ENCODE data around the gene SHB.
"Not testable (repeated sequence)": the region's sequence is repeated elsewhere in the genome, so short reads cannot be mapped to it uniquely, and the experiment has no call there.

The SHB gene

DNA sequence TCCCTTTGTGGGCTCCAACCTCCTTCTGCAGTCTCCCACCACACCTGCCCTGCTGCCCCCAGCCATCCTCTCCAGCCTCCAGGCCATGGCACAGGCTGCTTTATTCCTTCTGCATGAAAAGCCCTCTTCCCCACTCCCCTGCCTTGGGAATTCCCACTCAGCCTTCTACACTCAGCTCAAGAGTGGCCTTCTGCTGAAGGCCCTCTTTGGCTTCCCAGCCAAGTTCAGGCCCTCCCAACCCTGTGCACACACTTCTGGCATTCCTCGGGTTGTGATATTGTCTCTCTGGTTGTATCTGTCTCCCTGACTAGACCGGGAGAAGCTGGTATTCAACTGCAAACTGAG, 5.7 kb downstream of the SHB start:
- DNase-seq (ENCODE audit: low spot score): no peak

- no peak for DNase-seq (ENCODE audit: low spot score)
These were observed 6.3 kb downstream of the SHB start for GRCh38 chr9:38062498-38063362.

DNA sequence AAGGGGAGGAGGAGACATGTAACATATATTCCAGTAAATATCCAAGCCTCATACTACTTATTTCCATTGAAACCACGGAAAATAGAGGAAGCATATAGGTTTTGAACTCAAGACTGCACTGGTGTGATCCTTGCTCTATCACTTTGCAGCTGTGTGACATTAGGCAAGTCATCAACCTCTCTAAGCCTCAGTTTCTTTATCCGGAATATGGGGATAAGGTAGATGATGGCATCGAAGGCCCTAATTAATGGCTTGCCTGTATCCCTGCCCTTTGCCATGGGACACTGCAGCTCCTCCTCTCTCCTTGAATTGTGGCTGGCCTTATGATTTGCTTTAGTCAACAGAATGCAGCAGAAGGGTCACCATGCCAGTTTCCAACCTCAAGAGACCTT, 6.9 kb downstream of the SHB start:
- DNase-seq (ENCODE audit: low spot score): no peak

GRCh38 chr9:38061326-38061977, 7.6 kb downstream of the SHB start:
- DNase-seq (ENCODE audit: low spot score): no peak

- DNase-seq (ENCODE audit: low spot score): no peak
These were observed 8.3 kb downstream of the SHB start for GRCh38 chr9:38060681-38061080.

- no peak for DNase-seq (ENCODE audit: low spot score)
These were observed 9.6 kb downstream of the SHB start for GRCh38 chr9:38059233-38059936.

DNA sequence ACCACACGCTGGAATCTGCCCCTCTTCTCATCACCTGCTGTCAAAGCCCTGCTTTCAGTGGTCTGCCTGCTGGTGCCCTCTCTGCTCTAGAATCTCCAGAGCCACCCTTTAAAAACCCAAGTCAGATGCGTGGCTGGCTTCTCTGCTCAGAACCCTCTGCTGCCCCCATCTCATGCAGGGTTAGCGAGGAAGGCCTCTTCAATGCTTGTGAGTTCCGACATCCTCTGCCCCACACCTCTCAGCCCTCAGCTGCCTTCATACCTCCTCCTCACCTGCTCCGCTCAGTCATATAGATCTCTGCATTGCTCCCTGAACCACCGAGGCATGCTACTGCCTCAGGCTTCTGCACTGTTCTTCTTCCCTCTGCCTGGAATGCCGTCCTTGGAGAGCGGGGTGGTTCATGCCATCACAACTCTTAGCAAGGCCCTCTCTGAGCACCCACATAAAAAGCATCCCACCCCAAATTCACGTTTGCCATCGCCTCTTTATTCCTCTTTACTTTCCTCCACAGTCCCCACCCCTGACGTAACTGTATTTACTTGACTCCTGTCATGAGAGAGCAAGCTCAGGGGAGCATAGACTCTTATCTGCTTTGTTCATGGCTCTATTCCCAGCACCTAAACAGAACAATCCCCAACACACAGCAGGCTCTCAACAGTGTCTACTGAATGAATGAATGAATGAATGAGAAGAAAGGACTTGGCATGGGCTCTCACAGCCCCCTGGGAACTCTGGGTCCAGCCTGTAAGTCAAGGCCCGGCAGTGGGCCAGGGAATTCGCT, 10.4 kb downstream of the SHB start:
- DNase-seq (ENCODE audit: low spot score): no peak

DNA sequence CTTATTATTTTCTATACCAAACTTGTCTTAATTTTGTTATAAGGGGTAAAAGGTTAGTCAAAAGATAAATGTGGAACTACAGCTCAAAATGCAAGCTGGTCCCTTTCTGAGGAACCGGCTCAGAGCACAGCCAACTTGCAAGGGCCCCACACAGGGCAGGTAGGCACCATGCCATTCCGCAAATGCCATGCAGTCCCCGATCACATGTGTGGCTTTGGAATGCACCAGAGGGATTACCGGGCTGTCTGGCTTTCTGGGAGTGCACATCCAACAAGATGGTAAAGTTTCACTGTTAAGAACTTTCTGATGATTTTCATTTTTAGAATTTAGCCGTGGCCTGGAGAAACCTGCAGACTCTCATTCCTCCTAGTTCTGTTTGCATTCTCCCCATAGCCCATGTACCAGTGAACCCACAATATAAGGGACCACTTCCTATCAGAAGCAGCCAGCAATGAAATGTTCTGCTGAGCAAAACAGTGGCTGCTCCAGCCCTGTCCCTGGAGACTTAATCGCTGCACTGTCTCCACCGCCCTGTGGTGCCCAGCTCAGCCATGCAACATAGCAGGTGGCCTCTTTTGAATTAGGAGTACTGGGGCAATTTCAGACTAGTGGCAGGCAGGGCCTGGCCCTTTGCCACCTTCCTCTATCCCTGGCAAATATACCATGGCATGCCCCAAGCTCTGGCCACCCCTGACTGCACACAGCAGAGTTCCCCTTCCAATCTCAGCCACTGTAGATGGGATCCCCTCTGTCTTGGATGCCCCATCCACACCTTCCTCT, 11.4 kb downstream of the SHB start:
- DNase-seq (ENCODE audit: low spot score): no peak

- no peak for DNase-seq (ENCODE audit: low spot score)
These were observed 14.4 kb downstream of the SHB start for GRCh38 chr9:38054653-38055052.

DNA sequence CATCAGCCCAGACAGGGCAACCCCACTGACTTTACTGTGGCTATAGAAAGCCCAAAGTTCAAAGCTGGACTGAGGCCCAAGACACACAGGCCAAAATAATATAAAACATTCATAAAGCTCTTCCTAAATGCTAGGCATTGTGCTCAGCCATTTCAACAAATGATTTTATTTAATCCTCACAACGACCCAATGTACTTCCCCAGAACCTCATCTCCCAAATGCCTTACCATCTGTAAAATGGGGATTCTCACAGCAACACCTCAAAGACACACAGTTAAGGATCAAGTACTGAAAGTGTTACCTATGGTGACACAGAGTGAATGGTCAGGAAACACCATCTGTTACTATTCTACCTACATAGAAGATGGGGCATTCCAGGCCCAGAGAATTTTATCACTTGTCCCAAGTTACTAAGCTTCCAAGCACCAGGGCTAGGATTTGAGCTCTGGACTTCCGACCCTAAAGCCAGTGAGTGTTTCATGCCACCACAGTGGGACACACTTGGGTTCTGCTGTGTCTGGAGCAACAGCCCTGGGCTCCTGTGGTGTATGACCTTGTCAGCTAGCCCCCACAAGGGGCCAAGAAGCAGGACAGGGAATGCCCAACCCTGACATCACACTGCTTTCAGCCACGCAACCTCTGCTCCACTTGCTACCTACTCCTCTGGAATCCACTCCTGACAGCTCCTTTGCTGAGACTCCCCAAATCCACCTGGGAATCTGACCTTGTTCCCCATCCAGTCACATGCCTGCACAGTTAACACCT, 15.1 kb downstream of the SHB start:
- DNase-seq (ENCODE audit: low spot score): no peak

- DNase-seq (ENCODE audit: low spot score): no peak
These were observed 17.1 kb downstream of the SHB start for GRCh38 chr9:38051780-38052546.

DNA sequence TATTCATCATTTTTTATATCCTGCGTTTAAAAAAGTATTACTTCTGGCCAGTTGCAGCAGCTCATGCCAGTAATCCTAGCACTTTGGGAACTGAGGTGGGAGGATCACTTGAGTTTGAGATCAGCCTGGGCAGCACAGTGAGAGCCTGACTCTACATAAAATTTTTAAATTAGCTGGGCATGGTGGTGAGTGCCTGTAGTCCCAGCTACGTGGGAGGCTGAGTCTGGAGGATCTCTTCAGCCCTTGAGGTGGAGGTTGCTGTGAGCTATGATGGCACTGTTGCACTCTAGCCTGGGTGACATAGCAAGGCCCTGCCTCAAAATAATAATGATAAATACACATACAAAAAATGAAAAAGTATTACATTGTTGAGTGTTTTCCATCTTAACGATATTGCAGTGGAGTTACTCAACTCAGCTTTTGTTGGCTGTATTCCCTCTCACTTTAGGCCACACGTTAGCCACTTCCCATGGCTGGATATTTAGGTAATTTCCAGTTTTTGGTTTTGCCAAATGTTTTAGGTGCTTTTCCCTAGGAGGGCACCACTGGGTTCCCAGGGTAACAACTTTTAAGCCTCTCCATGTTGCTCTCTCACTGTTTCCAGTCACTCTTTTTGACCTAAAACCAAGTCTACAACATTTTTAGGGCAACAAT, 20.6 kb downstream of the SHB start:
- no peak for DNase-seq (ENCODE audit: low spot score)

DNA sequence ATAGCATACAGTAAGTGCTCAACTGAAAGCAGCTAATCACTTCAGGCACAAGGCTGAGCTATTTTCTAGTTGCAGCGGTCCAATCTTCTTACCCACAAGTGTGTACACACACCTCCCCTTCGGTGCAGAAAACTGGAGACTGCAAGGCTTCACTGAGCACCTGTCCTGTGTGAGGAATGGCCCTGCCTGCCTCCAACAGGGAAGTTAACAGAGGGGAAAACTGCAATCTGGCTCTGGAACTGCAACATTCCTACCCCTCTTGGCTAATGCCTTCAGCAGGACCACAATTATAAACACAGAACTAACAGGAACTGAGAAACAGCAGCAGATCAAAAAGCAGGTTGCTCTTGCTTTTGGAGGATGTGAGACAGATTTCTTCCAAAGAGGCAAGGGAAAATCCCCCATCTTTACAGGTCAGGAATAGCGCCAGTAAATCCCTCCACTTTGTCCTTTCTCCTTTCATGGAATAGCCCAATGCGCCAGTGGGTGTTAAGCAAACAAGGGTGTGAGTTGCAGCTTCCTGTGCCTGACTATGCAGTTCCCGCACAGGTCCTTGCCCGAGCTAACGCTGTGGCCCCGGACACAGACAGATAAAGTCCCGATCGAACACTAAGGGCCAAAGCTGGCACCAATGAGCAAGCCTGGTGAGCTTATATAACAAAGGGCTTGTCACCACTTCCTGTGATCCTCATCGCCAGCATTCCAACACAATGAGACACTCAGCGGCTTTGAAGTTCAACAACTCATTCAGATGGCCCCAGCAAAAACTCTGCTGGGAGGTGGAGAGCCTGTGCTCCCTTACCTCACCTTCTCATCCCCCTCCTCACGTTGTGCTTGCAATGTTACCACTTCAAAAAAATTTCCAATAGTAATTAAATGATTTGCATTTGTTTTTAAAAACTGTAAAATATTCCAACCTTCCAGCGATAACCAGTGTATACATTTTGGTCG, 21.5 kb downstream of the SHB start:
- DNase-seq (ENCODE audit: low spot score): peak; percentile 97

GRCh38 chr9:38046661-38047300, 22.2 kb downstream of the SHB start:
- DNase-seq (ENCODE audit: low spot score): no peak

DNA sequence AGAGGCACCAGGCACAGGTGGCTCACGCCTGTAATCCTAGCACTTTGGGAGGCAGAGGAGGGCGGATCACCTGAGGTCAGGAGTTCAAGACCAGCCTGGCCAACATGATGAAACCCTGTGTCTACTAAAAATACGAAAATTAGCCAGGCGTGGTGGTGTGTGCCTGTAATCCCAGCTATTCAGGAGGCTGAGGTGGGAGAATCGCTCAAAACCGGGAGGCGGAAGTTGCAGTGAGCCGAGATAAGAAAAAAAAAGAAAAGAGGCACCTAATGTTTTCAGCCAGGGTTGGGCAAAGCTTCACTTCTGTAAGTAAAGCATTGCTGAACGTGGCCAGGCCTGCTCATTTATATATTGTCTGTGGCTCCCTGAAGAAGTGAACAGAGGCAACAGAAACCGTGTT, 23.1 kb downstream of the SHB start:
- DNase-seq (ENCODE audit: low spot score): not testable (repeated sequence)

GRCh38 chr9:38044706-38045105, 24.3 kb downstream of the SHB start:
- DNase-seq (ENCODE audit: low spot score): no peak

GRCh38 chr9:38043931-38044623, 24.9 kb downstream of the SHB start:
- no peak for DNase-seq (ENCODE audit: low spot score)
